K562 (cell line): ENCODE results near the gene SHISAL1. TPM values are rescaled to one million over a fixed set of nuclear protein-coding genes. Genes with fewer than 3 reads are reported as not detected.

ENCODE experiments used
- ATAC-seq: fragments of 200-7000 bp; cut with Tn5 transposase; 3 replicates; pipeline ENCODE4 v1.9.1; 2020; ENCODE audit warnings: moderate library complexity
- BruUV-seq: library from RNA; stranded (reverse); fragments of 400-500 nt; replicated peaks from 2 replicates; lab custom pipeline; 2021; lab: Mats Ljungman, UMichigan
- CTCF ChIA-PET: fragments of 300-600 bp; formaldehyde crosslinking; extraction: SDS; loops from one replicate; lab custom pipeline; 2021; ENCODE audit warnings: low intra/inter-chr PET ratio; lab: Yijun Ruan, JAX
- POLR2A ChIA-PET: fragments of 300-600, 350-650 bp; sonication (Branson Sonifier 250); formaldehyde crosslinking; extraction: SDS; loops from one replicate; lab custom pipeline; 2021; ENCODE audit warnings: antibody characterized with exemption, inconsistent platforms; lab: Yijun Ruan, JAX
- DNase-seq, 4 experiments: peaks; one replicate each; pipeline versions ENCODE4 v3.0.0 to v3.0.0-alpha.2; 2011 to 2018; ENCODE audit warnings: low spot score in 3 of 4, mixed read lengths in 3 of 4; ENCODE audit errors: extremely low read depth in 1 of 4
- FAIRE-seq: peaks from 2 replicates; lab custom pipeline; 2011; peaks lifted over from hg19 to GRCh38; lab: Jason Lieb, UNC
- H2AFZ ChIP-seq: 2 replicates; pipeline ENCODE4 v1.6.0; 2011; ENCODE audit warnings: low read depth, low read length, control low read depth, inconsistent platforms
- H3K27ac ChIP-seq: fragments of 200-600 bp; 3 replicates; pipeline ENCODE4 v1.8.0; 2011; ENCODE audit warnings: low read depth, mild to moderate bottlenecking, control low read depth, inconsistent platforms, low read length, moderate library complexity, mixed read lengths; ENCODE audit errors: extremely low read depth
- H3K27me3 ChIP-seq, 2 experiments: fragments of 300-600 bp in 1 of 2; 2 replicates in 1 of 2; 3 replicates in 1 of 2; pipeline versions ENCODE4 v1.6.0 to v1.8.0; 2011; ENCODE audit warnings: inconsistent platforms in 2 of 2, low read length in 2 of 2, mild to moderate bottlenecking in 1 of 2, mixed read lengths in 1 of 2, moderate library complexity in 1 of 2; ENCODE audit not compliant: control insufficient read depth in 2 of 2, insufficient read depth in 2 of 2
- H3K36me3 ChIP-seq: fragments of 300-600 bp; 3 replicates; pipeline ENCODE4 v1.8.0; 2011; ENCODE audit warnings: mild to moderate bottlenecking, low read length, inconsistent platforms; ENCODE audit not compliant: control insufficient read depth, insufficient read depth
- H3K4me1 ChIP-seq, 2 experiments: fragments of 200-600 bp in 1 of 2; replicated peaks in 1 of 2; 2 replicates in 1 of 2; 3 replicates in 1 of 2; pipeline versions ENCODE4 v1.5.1 to v1.8.0; 2011; ENCODE audit warnings: inconsistent platforms in 2 of 2, low read length in 2 of 2, mild to moderate bottlenecking in 1 of 2, mixed read lengths in 1 of 2, moderate library complexity in 1 of 2; ENCODE audit not compliant: control insufficient read depth in 2 of 2, insufficient read depth in 2 of 2
- H3K4me2 ChIP-seq: 2 replicates; pipeline ENCODE4 v1.6.1; 2011; ENCODE audit warnings: low read length, control low read depth, inconsistent platforms, mixed read lengths; ENCODE audit not compliant: insufficient read depth
- H3K4me3 ChIP-seq: fragments of 200-600 bp; sonication (generic), shearing (Covaris generic); 2 replicates; pipeline ENCODE4 v1.5.1; 2016; ENCODE audit warnings: control low read depth, inconsistent platforms
- H3K79me2 ChIP-seq: fragments of 200-600 bp; 3 replicates; pipeline ENCODE4 v1.8.0; 2011; ENCODE audit warnings: low read length, inconsistent platforms; ENCODE audit not compliant: control insufficient read depth, insufficient read depth
- H3K9ac ChIP-seq, 2 experiments: 2 replicates each; pipeline versions ENCODE4 v1.6.0 to v1.6.1; 2011; ENCODE audit warnings: low read depth in 2 of 2, low read length in 2 of 2, control low read depth in 1 of 2, inconsistent platforms in 1 of 2, mild to moderate bottlenecking in 1 of 2, mixed read lengths in 1 of 2; ENCODE audit not compliant: insufficient read depth in 1 of 2
- H3K9me1 ChIP-seq: one replicate; pipeline ENCODE4 v1.6.0; 2011; ENCODE audit warnings: inconsistent platforms, mild to moderate bottlenecking, low read length, moderate library complexity; ENCODE audit not compliant: control insufficient read depth, insufficient read depth
- H3K9me3 ChIP-seq: replicated peaks from 2 replicates; pipeline ENCODE4 v1.5.1; 2011; ENCODE audit warnings: low read depth, low read length, inconsistent platforms; ENCODE audit not compliant: control insufficient read depth, insufficient read depth
- H4K20me1 ChIP-seq: replicated peaks from 2 replicates; pipeline ENCODE4 v1.6.1; 2011; ENCODE audit warnings: low read length, inconsistent platforms, mixed read lengths; ENCODE audit not compliant: control insufficient read depth, insufficient read depth
- DMBX1 ChIP-seq: fragments of 250-450 bp; sonication (Bioruptor Pico); IDR thresholded peaks from 2 replicates; pipeline ENCODE4 v1.8.0; 2022; ENCODE audit warnings: inconsistent platforms, mild to moderate bottlenecking, moderate library complexity, borderline replicate concordance
- PHB ChIP-seq: fragments of 250-450 bp; sonication (Bioruptor Pico); IDR thresholded peaks from 2 replicates; pipeline ENCODE4 v1.5.0; 2021
- SLC30A9 ChIP-seq: fragments of 250-450 bp; sonication (Bioruptor Pico); IDR thresholded peaks from 2 replicates; pipeline ENCODE4 v1.8.0; 2022; ENCODE audit warnings: mild to moderate bottlenecking, moderate library complexity
- SMARCC2 ChIP-seq: fragments of 450-650 bp; IDR thresholded peaks from 2 replicates; pipeline ENCODE4 v1.6.1; 2017; ENCODE audit warnings: antibody characterized with exemption, moderate library complexity, mild to moderate bottlenecking, low read depth
- SP2 ChIP-seq: IDR thresholded peaks from 2 replicates; pipeline ENCODE4 v1.6.1; 2011; ENCODE audit warnings: mild to moderate bottlenecking, low read depth, low read length, moderate library complexity; ENCODE audit not compliant: poor library complexity, severe bottlenecking; ENCODE audit errors: extremely low read depth
- SPI1 ChIP-seq: IDR thresholded peaks from 2 replicates; pipeline ENCODE4 v1.6.1; 2011; ENCODE audit warnings: low read depth, low read length, control low read depth, borderline replicate concordance
- STAT5B ChIP-seq: fragments of 250-450 bp; sonication (Bioruptor Pico); IDR thresholded peaks from 2 replicates; pipeline ENCODE4 v1.8.0; 2021; ENCODE audit warnings: mild to moderate bottlenecking, inconsistent platforms
- ZBTB8A ChIP-seq: fragments of 450-650 bp; IDR thresholded peaks from 2 replicates; pipeline ENCODE4 v1.6.1; 2018; ENCODE audit warnings: mild to moderate bottlenecking, moderate library complexity; ENCODE audit not compliant: partially characterized antibody
- ZNF174 ChIP-seq: fragments of 250-450 bp; sonication (Bioruptor Pico); IDR thresholded peaks from 2 replicates; pipeline ENCODE4 v1.4.0; 2020; ENCODE audit warnings: mild to moderate bottlenecking
- ZNF431 ChIP-seq: sonication (generic); formaldehyde crosslinking; IDR thresholded peaks from 2 replicates; pipeline ENCODE4 v1.8.0; 2022; ENCODE audit warnings: mild to moderate bottlenecking, missing genetic modification reagents
- ZNF75A ChIP-seq: fragments of 450-650 bp; formaldehyde crosslinking; IDR thresholded peaks from 2 replicates; pipeline ENCODE4 v1.4.0; 2020; ENCODE audit warnings: mild to moderate bottlenecking
- ZNF778 ChIP-seq: fragments of 450-650 bp; formaldehyde crosslinking; IDR thresholded peaks from 2 replicates; pipeline ENCODE4 v1.4.0; 2020; ENCODE audit warnings: mild to moderate bottlenecking, moderate library complexity
- WGBS: fragments of 100-300 bp; shearing (Covaris generic); methylation state at CpG from one replicate; pipeline ENCODE4 v1.1.6; 2016; ENCODE audit warnings: low coverage, mixed read lengths; ENCODE audit not compliant: insufficient coverage; ENCODE audit errors: missing lambda C conversion rate; 5-methylcytosine and 5-hydroxymethylcytosine counted together
- in situ Hi-C: fragments of 300-500 bp; cut with MboI; formaldehyde crosslinking; loops from 4 replicates; pipeline ENCODE4 v1.15.0; 2018; ENCODE audit warnings: inconsistent platforms, mixed read lengths
- intact Hi-C: fragments of 100-400 bp; cut with micrococcal nuclease; formaldehyde crosslinking; loops from 2 replicates; pipeline ENCODE4 v1.14.2; 2022
- polyA plus RNA-seq, 8 experiments: library from polyadenylated mRNA; depleted of rRNA in 4 of 8; stranded (reverse) in 5 of 8; unstranded in 3 of 8; fragments of >200 nt; fragmentation: Nextera tagmentation in 2 of 8; fragmentation: Illumina TruSeq in 1 of 8; extraction: Ambion mirVana in 2 of 8; extraction: Trizol in 1 of 8; gene quantifications; 2 replicates each; pipeline versions ENCODE4 v1.2.1 to v1.2.3, GENCODE V29; 2011 to 2014; ENCODE audit warnings: inconsistent platforms in 1 of 8, missing spikeins in 1 of 8
- total RNA-seq, 7 experiments: library from RNA; depleted of rRNA in 6 of 7; stranded (reverse); fragments of >200 nt in 6 of 7; fragmentation: Illumina TruSeq in 2 of 7; extraction: Trizol in 2 of 7; gene quantifications; 2 replicates each; pipeline versions ENCODE4 v1.2.1 to v1.2.3, GENCODE V29; 2011 to 2021; ENCODE audit warnings: low replicate concordance in 1 of 7
- TF ChIP-seq, protein P1 (sequence below): sonication (generic); formaldehyde crosslinking; IDR thresholded peaks from 2 replicates; pipeline ENCODE4 v1.8.0; 2022; ENCODE audit warnings: mild to moderate bottlenecking, missing genetic modification reagents, borderline replicate concordance
- TF ChIP-seq, protein P2 (sequence below): fragments of 250-450 bp; sonication (Bioruptor Pico); IDR thresholded peaks from 2 replicates; pipeline ENCODE4 v1.5.0; 2021; ENCODE audit warnings: mild to moderate bottlenecking, moderate library complexity

Gene SHISAL1
- total and polyA plus RNA-seq, 9 of the 15 experiments (the other 6 are each of a cell fraction or from before 2014, with no cell fraction given): not detected

DNA sequence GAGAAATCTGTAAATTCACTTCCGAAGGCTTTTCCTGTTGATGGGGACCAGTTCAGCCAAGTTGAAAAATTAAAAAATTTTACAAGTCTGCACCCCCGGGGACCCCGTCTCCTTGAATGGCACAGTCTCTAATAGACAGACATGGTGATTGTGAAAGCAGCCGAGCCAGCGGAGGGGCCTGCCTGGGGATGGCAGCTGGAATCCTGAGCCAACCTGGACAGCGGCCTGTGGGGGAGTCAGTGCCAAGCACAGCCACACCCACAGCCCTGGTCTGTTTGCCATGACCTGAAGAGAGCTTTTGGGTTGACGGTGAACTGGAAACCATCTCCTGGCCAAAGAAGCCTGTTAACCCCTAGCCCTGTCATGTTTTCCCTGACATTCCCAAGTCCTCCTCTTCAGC is 67.3 kb downstream of the SHISAL1 start (continued):
- TF ChIP-seq, protein P1, sequence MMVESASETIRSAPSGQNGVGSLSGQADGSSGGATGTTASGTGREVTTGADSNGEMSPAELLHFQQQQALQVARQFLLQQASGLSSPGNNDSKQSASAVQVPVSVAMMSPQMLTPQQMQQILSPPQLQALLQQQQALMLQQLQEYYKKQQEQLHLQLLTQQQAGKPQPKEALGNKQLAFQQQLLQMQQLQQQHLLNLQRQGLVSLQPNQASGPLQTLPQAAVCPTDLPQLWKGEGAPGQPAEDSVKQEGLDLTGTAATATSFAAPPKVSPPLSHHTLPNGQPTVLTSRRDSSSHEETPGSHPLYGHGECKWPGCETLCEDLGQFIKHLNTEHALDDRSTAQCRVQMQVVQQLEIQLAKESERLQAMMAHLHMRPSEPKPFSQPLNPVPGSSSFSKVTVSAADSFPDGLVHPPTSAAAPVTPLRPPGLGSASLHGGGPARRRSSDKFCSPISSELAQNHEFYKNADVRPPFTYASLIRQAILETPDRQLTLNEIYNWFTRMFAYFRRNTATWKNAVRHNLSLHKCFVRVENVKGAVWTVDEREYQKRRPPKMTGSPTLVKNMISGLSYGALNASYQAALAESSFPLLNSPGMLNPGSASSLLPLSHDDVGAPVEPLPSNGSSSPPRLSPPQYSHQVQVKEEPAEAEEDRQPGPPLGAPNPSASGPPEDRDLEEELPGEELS: no peak
- no peak for TF ChIP-seq PHB (CRISPR knock-in tag)
- no peak for TF ChIP-seq DMBX1 (CRISPR knock-in tag)
- TF ChIP-seq, all 486 proteins: peak for 0

DNA sequence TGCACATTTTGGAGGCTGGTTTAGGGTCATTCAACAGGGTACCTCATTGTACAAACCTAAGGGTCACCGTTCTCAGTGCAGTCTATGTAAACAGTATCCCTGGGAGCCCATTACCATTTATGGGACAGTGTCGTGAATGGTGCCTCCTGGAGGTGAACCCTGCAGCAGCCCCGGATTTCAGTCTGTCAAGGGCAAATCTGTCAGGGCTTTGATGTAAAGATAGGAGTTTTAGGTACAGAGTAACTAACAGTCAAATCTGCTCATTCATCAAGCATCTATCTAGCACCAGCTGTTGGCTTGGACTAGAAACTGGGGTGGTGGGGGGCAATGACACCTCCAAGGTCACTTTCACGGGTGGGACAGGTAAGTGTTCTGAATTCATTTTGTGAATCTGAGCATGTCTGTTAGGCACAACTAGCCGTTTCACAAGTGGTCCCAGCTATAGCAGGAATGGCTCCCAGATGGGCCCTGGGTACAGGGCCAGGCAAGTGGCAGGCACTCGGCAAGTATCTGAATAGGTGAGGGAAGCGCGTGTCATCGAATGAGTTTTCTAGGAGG is 68.4 kb downstream of the SHISAL1 start:
- DNase-seq (no peak), FAIRE-seq (no peak), ATAC-seq (no peak)
- no peaks in the 10 kb centered on the region for H3K36me3 ChIP-seq
- CTCF ChIA-PET: no interaction called here
- H4K20me1 ChIP-seq: no peaks in the 10 kb centered on the region
- no peaks in the 10 kb centered on the region for H3K9me1 ChIP-seq
- H3K27me3 ChIP-seq: peaks cover 0 to 4% of the 10 kb centered on the region in 2 experiments; a peak in 1 of 5 replicates
- 9% methylated on average over 9 of the region's 9 CpGs for WGBS
- no peaks in the 10 kb centered on the region for H3K9me3 ChIP-seq
- H3K4me2 ChIP-seq: no peak overlapping the region
- in situ Hi-C loops (no loop called here), intact Hi-C loops (no loop called here)
- no peak overlapping the region for H3K9ac ChIP-seq
- no peaks in the 10 kb centered on the region for H3K79me2 ChIP-seq
- no TSS peak for BruUV-seq
- no peaks in the 10 kb centered on the region for H3K4me1 ChIP-seq
- no peak overlapping the region for H3K27ac ChIP-seq
- no peak overlapping the region for H3K4me3 ChIP-seq
- POLR2A ChIA-PET: no interaction called here
- H2AFZ ChIP-seq: no peak overlapping the region
- TF ChIP-seq SLC30A9 (CRISPR knock-in tag) (no peak), ZNF174 (CRISPR knock-in tag) (no peak), ZBTB8A (no peak), ZNF778 (CRISPR knock-in tag) (no peak), SPI1 (no peak), SMARCC2 (no peak), ZNF75A (no peak), STAT5B (CRISPR knock-in tag) (no peak), SP2 (no peak), ZNF431 (CRISPR knock-in tag) (no peak)
- TF ChIP-seq, protein P2, sequence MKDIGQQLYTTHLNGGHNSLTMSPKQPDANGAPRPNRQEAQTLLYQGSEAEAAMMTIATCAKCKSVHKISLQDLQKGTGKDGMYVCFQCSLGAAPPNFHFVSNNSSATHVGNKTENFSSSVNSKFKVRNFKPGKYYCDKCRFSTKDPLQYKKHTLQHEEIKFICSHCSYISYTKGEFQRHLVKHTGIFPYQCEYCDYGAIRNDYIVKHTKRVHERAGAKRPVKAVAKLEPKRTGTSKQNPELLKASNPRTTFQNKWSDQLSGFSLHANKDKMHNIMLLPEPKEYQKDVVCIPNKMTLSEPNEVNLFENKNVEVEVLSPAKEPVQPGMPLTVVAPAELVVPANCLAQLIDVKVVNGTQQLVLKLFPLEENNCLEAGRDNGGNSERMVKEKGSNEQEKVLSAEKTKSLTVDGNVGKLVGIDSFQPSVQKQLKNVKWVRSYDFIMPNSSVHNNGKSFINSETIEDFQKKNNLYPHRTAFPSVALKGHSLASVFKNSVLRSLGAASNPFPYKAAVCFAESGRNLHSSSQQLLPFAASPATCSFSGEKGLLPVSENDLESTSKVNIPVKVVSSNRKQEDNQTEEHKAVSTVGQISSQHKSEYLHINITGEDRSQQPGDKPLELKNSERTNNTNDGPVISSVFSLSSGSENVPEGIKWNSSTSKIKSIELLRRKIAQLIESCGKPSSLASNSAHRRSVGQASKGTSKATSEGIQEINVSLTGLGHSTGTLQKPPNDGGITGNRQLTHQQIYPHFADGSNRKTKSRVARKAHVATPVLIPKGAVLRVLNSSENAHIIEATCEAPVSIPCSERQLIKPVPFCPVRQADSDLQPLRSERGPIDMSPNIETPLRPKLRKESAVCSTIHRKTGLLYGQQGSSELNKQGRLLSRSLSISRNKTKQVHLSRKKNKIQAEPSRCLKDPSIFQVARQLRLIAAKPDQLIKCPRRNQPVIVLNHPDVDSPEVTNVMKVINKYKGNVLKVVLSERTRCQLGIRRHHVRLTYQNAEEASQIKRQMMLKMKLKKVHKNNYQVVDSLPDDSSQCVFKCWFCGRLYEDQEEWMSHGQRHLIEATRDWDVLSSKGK (CRISPR knock-in tag): no peak
